ENCODE results near the gene PACRG. TPM values are rescaled to one million over a fixed set of nuclear protein-coding genes. Genes with fewer than 3 reads are reported as not detected.

The PACRG gene
- total RNA-seq, 1 experiment from 2014 or later: 0.44 TPM

GRCh38 chr6:162819284-162819683, 91.5 kb downstream of the PACRG start (continued):
- no peak for TF ChIP-seq AR (CRISPR knock-in tag; IDR thresholded peaks at IDR 0.05)
- TF ChIP-seq IRF2 (CRISPR knock-in tag; IDR thresholded peaks at IDR 0.05; ENCODE audit: borderline replicate concordance, low read depth): no peak

- Mint-ChIP-seq H3K27me3 (ENCODE audit: low read depth) (no peaks in the 10 kb centered on the region), H3K4me1 (no peaks in the 10 kb centered on the region; the same call in 1 of the 2 replicates), H3K27ac (no peak overlapping the region), H3K9me3 (no peaks in the 10 kb centered on the region), H3K36me3 (no peaks in the 10 kb centered on the region), H3K4me3 (no peak overlapping the region)
- no peak for ATAC-seq
- DNase-seq (ENCODE audit: low spot score): no peak
- TF ChIP-seq FOXP4 (CRISPR knock-in tag; IDR thresholded peaks at IDR 0.05): no peak
- TF ChIP-seq NFE2L1 (CRISPR knock-in tag; IDR thresholded peaks at IDR 0.05): no peak
- TF ChIP-seq EMX1 (CRISPR knock-in tag; IDR thresholded peaks at IDR 0.05): no peak
- TF ChIP-seq NR2C2 (CRISPR knock-in tag; IDR thresholded peaks at IDR 0.05): no peak
- no peak for TF ChIP-seq AR (CRISPR knock-in tag; IDR thresholded peaks at IDR 0.05)
- TF ChIP-seq NR3C1 (CRISPR knock-in tag; conservative IDR thresholded peaks at IDR 0.05; ENCODE audit: low read depth): no peak
- no peak for TF ChIP-seq MYBL2 (CRISPR knock-in tag; IDR thresholded peaks at IDR 0.05)
- TF ChIP-seq SOX15 (CRISPR knock-in tag; IDR thresholded peaks at IDR 0.05): no peak
- TF ChIP-seq IRF1 (CRISPR knock-in tag; IDR thresholded peaks at IDR 0.05): no peak
- no peak for TF ChIP-seq ZNF671 (CRISPR knock-in tag; IDR thresholded peaks at IDR 0.05)
- no peak for TF ChIP-seq NFATC4 (CRISPR knock-in tag; IDR thresholded peaks at IDR 0.05)
- POLR2A ChIA-PET: no interaction called here
- CTCF ChIA-PET: no interaction called here
Observed at GRCh38 chr6:162821102-162821501, 93.3 kb downstream of the PACRG start.

- no peaks in the 10 kb centered on the region for H3K27me3 Mint-ChIP-seq (ENCODE audit: low read depth)
- CTCF ChIA-PET: no interaction called here
- TF ChIP-seq ELF4 (CRISPR knock-in tag; IDR thresholded peaks at IDR 0.05; ENCODE audit: low read depth): no peak
- TF ChIP-seq HMGXB4 (CRISPR knock-in tag; IDR thresholded peaks at IDR 0.05): no peak
- no peak for TF ChIP-seq ZNF219 (CRISPR knock-in tag; IDR thresholded peaks at IDR 0.05; ENCODE audit: borderline replicate concordance)
- no peak for TF ChIP-seq STAT6 (CRISPR knock-in tag; conservative IDR thresholded peaks at IDR 0.05; ENCODE audit: low read depth)
- TF ChIP-seq E2F1 (CRISPR knock-in tag; IDR thresholded peaks at IDR 0.05): no peak
- no peak for TF ChIP-seq ATF2 (CRISPR knock-in tag; IDR thresholded peaks at IDR 0.05; ENCODE audit: borderline replicate concordance, low read depth)
Observed at GRCh38 chr6:162825597-162825996, 97.8 kb downstream of the PACRG start.

More at GRCh38 chr6:162825597-162825996, 97.8 kb downstream of the PACRG start:
- Mint-ChIP-seq H3K9me3 (no peaks in the 10 kb centered on the region), H3K4me1 (no peaks in the 10 kb centered on the region; the same call in 1 of the 2 replicates), H3K27ac (no peak overlapping the region), H3K4me3 (no peak overlapping the region), H3K36me3 (no peaks in the 10 kb centered on the region)
- POLR2A ChIA-PET: no interaction called here
- ATAC-seq (no peak), DNase-seq (ENCODE audit: low spot score) (no peak)
